Transverse colon (tissue), 4 donors: ENCODE data around the gene NAA25.

Experiments
- EP300 ChIP-seq: sonication (generic); formaldehyde crosslinking; IDR thresholded peaks from one replicate; pipeline ENCODE4 v1.6.1; 2017; ENCODE audit warnings: antibody characterized with exemption, low read depth
- POLR2A ChIP-seq: fragments of 450-650 bp; IDR thresholded peaks from one replicate; pipeline ENCODE4 v1.6.1; 2016; ENCODE audit warnings: antibody characterized with exemption, mild to moderate bottlenecking, moderate library complexity
- POLR2AphosphoS5 ChIP-seq, 3 donors: sonication (generic); formaldehyde crosslinking; IDR thresholded peaks; one replicate each; pipeline ENCODE4 v1.6.1; 2016; ENCODE audit warnings: antibody characterized with exemption in 3 of 3
- TF ChIP-seq, protein P1 (sequence below), 5 experiments: fragments of 200-600 bp in 3 of 5; fragments of 450-650 bp in 2 of 5; sonication (generic) in 3 of 5; IDR thresholded peaks; 1 replicate in 2 of 5; 2 replicates in 3 of 5; pipeline ENCODE4 v1.5.1; 2016 to 2017; ENCODE audit warnings: antibody characterized with exemption in 5 of 5, inconsistent platforms in 3 of 5, mild to moderate bottlenecking in 2 of 5, moderate library complexity in 1 of 5

DNA sequence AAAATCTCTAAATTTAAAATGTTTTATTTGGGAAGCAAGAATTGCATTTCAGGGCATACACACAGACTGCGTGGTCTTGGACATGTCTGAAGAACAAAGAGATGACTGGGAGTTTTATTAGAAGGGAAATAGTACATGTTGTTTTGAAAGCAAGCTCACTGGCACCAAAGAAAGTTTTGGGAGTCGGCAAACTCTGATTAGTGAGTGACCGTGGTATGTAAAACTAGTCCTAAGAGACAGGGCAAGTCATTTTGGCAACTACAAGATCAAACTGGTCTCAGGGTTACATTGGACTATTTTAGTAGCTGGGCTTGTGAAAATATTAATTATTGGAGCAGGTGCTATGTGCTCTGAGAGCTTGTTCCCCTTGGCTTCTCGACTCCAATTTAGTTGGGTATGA is 110.6 kb downstream of the NAA25 start:
- no peak for TF ChIP-seq POLR2A
- TF ChIP-seq, protein P1, sequence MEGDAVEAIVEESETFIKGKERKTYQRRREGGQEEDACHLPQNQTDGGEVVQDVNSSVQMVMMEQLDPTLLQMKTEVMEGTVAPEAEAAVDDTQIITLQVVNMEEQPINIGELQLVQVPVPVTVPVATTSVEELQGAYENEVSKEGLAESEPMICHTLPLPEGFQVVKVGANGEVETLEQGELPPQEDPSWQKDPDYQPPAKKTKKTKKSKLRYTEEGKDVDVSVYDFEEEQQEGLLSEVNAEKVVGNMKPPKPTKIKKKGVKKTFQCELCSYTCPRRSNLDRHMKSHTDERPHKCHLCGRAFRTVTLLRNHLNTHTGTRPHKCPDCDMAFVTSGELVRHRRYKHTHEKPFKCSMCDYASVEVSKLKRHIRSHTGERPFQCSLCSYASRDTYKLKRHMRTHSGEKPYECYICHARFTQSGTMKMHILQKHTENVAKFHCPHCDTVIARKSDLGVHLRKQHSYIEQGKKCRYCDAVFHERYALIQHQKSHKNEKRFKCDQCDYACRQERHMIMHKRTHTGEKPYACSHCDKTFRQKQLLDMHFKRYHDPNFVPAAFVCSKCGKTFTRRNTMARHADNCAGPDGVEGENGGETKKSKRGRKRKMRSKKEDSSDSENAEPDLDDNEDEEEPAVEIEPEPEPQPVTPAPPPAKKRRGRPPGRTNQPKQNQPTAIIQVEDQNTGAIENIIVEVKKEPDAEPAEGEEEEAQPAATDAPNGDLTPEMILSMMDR (IDR thresholded peaks at IDR 0.05) = no peak
- TF ChIP-seq POLR2AphosphoS5 (IDR thresholded peaks at IDR 0.05) = no peak
- no peak for TF ChIP-seq EP300
